ENCODE data around the gene SLC7A14.

DNA sequence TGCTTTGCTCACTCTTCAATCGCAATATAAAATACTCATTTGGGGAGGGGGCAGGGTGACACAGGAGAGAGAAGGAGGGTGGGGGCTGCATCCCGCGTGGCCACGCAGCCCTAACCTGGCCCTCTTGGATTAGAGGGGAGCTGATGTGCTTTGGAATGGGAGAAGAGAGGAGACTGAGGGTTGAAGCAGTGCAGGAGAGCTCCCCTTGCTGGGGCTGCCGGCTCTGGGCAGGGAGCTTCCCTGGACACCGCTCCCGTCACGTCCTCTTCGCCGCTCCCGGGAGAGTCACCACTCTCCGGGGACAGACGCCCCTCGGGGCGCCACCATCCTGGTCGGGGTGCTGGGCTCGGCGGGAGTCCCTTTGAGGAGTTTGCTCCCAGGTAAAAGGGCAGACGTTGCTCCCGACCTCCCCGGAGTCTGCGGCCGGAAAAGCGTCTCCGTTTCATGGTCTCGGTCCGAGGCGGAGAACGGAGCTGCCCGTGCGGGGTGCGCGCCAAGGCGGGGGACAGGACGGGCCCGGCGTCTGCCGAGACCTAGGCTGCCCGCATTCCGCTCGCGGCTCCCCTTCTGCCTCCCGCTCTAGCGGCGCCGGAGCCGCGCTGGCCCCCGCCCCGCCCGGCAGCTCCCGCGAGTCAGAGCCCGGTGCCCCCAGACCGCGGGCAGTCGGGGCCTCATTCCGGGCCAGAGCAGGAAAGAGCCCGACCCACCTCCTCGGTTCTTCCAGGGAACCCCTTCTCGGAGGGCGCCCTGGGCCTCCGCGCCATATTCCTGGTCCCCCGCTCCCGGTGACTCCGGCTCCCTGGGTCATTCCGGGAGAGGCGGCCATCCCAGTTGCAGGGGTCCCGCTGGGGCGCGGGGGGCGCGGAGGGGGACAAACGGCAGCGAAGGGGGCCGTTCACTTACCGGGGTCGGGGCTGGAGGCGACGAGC, 603 bp downstream of the SLC7A14 start:
- no peak for TF ChIP-seq POLR2A (IDR thresholded peaks at IDR 0.05)
- TF ChIP-seq, protein P1, sequence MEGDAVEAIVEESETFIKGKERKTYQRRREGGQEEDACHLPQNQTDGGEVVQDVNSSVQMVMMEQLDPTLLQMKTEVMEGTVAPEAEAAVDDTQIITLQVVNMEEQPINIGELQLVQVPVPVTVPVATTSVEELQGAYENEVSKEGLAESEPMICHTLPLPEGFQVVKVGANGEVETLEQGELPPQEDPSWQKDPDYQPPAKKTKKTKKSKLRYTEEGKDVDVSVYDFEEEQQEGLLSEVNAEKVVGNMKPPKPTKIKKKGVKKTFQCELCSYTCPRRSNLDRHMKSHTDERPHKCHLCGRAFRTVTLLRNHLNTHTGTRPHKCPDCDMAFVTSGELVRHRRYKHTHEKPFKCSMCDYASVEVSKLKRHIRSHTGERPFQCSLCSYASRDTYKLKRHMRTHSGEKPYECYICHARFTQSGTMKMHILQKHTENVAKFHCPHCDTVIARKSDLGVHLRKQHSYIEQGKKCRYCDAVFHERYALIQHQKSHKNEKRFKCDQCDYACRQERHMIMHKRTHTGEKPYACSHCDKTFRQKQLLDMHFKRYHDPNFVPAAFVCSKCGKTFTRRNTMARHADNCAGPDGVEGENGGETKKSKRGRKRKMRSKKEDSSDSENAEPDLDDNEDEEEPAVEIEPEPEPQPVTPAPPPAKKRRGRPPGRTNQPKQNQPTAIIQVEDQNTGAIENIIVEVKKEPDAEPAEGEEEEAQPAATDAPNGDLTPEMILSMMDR (IDR thresholded peaks at IDR 0.05), result no peak
- TF ChIP-seq POLR2AphosphoS5 (IDR thresholded peaks at IDR 0.05), result no peak
- no peak for TF ChIP-seq EP300 (IDR thresholded peaks at IDR 0.05)
